ENCODE data around the gene TEX51.

DNA sequence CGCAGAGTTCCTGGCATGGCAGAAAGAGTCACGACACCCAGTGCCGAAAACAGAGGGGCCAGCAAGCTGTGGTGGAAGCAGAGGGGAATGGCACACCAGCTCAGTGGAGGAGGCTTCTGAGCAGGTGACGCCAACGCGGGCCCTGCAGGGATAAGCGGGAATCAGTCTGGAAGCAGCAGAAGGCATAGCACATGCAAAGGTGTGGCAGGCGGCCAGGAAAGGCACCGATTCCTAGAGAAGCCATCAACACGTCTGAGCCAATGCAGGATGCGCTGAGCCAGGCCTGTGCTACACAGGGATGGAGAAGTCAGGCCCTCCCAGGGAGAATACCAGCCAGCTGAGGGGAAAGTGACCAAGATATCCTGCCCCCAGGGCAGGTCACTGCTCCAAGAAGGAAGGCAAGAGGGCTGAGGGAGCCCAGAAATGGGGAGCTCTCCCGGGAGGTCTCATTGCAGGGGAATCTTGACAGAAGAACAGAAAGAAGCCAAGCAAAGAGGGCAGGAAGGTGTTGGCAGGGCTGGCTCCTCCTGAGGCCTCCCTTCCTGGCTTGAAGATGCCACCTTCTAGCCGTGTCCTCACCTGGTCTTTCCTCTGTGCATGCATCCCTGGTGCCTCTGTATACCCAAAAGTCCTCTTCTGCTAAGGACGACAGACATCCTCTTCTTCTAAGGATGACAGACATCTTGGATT lies 16.3 kb downstream of the TEX51 start:
- TF ChIP-seq TCF12 (IDR thresholded peaks at IDR 0.05; ENCODE audit: low read depth) (no peak), TAF1 (IDR thresholded peaks at IDR 0.05; ENCODE audit: low read depth) (no peak), RAD21 (IDR thresholded peaks at IDR 0.05; ENCODE audit: low read depth) (no peak), EP300 (IDR thresholded peaks at IDR 0.05; ENCODE audit: borderline replicate concordance) (no peak)
- TF ChIP-seq, protein P1, sequence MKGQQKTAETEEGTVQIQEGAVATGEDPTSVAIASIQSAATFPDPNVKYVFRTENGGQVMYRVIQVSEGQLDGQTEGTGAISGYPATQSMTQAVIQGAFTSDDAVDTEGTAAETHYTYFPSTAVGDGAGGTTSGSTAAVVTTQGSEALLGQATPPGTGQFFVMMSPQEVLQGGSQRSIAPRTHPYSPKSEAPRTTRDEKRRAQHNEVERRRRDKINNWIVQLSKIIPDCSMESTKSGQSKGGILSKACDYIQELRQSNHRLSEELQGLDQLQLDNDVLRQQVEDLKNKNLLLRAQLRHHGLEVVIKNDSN (IDR thresholded peaks at IDR 0.05) = no peak
